ENCODE results near the gene CHAF1B. TPM values are rescaled to one million over a fixed set of nuclear protein-coding genes. Genes with fewer than 3 reads are reported as not detected.

CHAF1B gene
- total RNA-seq, 2 donors from 2014 or later = 2.4 to 5.7 TPM

GRCh38 chr21:36437745-36438128, 52.5 kb downstream of the CHAF1B start:
- DNase-seq (no peak), ATAC-seq (no peak)
- H3K9me3 ChIP-seq (ENCODE audit: control insufficient read depth, low read length, poor library complexity, severe bottlenecking) = no peaks in the 10 kb centered on the region
- Mint-ChIP-seq H3K4me3 (no peak overlapping the region), H3K36me3 (ENCODE audit: low read depth) (no peaks in the 10 kb centered on the region), H3K27ac (no peak overlapping the region), H3K4me1 (no peaks in the 10 kb centered on the region), H3K27me3 (peaks cover 23% of the 10 kb centered on the region)

- H3K4me1 Mint-ChIP-seq = no peaks in the 10 kb centered on the region
- H3K4me3 Mint-ChIP-seq = no peak overlapping the region
- DNase-seq = no peak
- H3K9me3 ChIP-seq (ENCODE audit: control insufficient read depth, low read length, poor library complexity, severe bottlenecking) = no peaks in the 10 kb centered on the region
- no peaks in the 10 kb centered on the region for H3K36me3 Mint-ChIP-seq (ENCODE audit: low read depth)
- no peak for ATAC-seq
- no peak overlapping the region for H3K27ac Mint-ChIP-seq
- H3K27me3 Mint-ChIP-seq = peaks cover 6% of the 10 kb centered on the region
Observed at GRCh38 chr21:36441715-36442114, 56.5 kb downstream of the CHAF1B start.

- ATAC-seq (no peak), DNase-seq (no peak)
- H3K36me3 Mint-ChIP-seq (ENCODE audit: low read depth) = no peaks in the 10 kb centered on the region
- H3K4me3 Mint-ChIP-seq = no peak overlapping the region
- no peak overlapping the region for H3K27ac Mint-ChIP-seq
- H3K4me1 Mint-ChIP-seq = no peaks in the 10 kb centered on the region
- H3K27me3 Mint-ChIP-seq = peaks cover 11% of the 10 kb centered on the region
- H3K9me3 ChIP-seq (ENCODE audit: control insufficient read depth, low read length, poor library complexity, severe bottlenecking) = no peaks in the 10 kb centered on the region
Observed at GRCh38 chr21:36446301-36446700, 61.1 kb downstream of the CHAF1B start.

GRCh38 chr21:36450511-36450910, 65.3 kb downstream of the CHAF1B start:
- ATAC-seq (no peak), DNase-seq (no peak)
- H3K4me3 Mint-ChIP-seq = no peak overlapping the region
- H3K9me3 ChIP-seq (ENCODE audit: control insufficient read depth, low read length, poor library complexity, severe bottlenecking) = no peaks in the 10 kb centered on the region
- H3K27ac Mint-ChIP-seq = no peak overlapping the region
- H3K4me1 Mint-ChIP-seq = no peaks in the 10 kb centered on the region
- H3K27me3 Mint-ChIP-seq = peaks cover 21% of the 10 kb centered on the region
- H3K36me3 Mint-ChIP-seq (ENCODE audit: low read depth) = no peaks in the 10 kb centered on the region

- H3K27me3 Mint-ChIP-seq = peaks cover 24% of the 10 kb centered on the region
Observed at GRCh38 chr21:36451506-36451905, 66.3 kb downstream of the CHAF1B start.

GRCh38 chr21:36452281-36452825, 67.2 kb downstream of the CHAF1B start:
- Mint-ChIP-seq H3K27me3 (peaks cover 22% of the 10 kb centered on the region), H3K4me3 (no peak overlapping the region), H3K36me3 (ENCODE audit: low read depth) (no peaks in the 10 kb centered on the region), H3K4me1 (no peaks in the 10 kb centered on the region), H3K27ac (no peak overlapping the region)
- DNase-seq (no peak), ATAC-seq (no peak)
- no peaks in the 10 kb centered on the region for H3K9me3 ChIP-seq (ENCODE audit: control insufficient read depth, low read length, poor library complexity, severe bottlenecking)

More at GRCh38 chr21:36451506-36451905, 66.3 kb downstream of the CHAF1B start:
- ATAC-seq (no peak), DNase-seq (no peak)
- H3K36me3 Mint-ChIP-seq (ENCODE audit: low read depth) = no peaks in the 10 kb centered on the region
- H3K27ac Mint-ChIP-seq = no peak overlapping the region
- H3K4me3 Mint-ChIP-seq = no peak overlapping the region
- H3K9me3 ChIP-seq (ENCODE audit: control insufficient read depth, low read length, poor library complexity, severe bottlenecking) = no peaks in the 10 kb centered on the region
- no peaks in the 10 kb centered on the region for H3K4me1 Mint-ChIP-seq

- no peaks in the 10 kb centered on the region for H3K36me3 Mint-ChIP-seq (ENCODE audit: low read depth)
- no peaks in the 10 kb centered on the region for H3K9me3 ChIP-seq (ENCODE audit: control insufficient read depth, low read length, poor library complexity, severe bottlenecking)
- no peak overlapping the region for H3K27ac Mint-ChIP-seq
- DNase-seq = no peak
- ATAC-seq = no peak
- H3K4me1 Mint-ChIP-seq = no peaks in the 10 kb centered on the region
- H3K27me3 Mint-ChIP-seq = peaks cover 17% of the 10 kb centered on the region
- no peak overlapping the region for H3K4me3 Mint-ChIP-seq
Observed at GRCh38 chr21:36454093-36454531, 68.9 kb downstream of the CHAF1B start.

GRCh38 chr21:36454706-36455105, 69.5 kb downstream of the CHAF1B start:
- no peak overlapping the region for H3K27ac Mint-ChIP-seq
- H3K36me3 Mint-ChIP-seq (ENCODE audit: low read depth) = no peaks in the 10 kb centered on the region

GRCh38 chr21:36456729-36457414, 71.7 kb downstream of the CHAF1B start:
- H3K4me1 Mint-ChIP-seq = no peaks in the 10 kb centered on the region
- no peak overlapping the region for H3K4me3 Mint-ChIP-seq
- DNase-seq (no peak), ATAC-seq (no peak)
- no peaks in the 10 kb centered on the region for H3K36me3 Mint-ChIP-seq (ENCODE audit: low read depth)
- H3K9me3 ChIP-seq (ENCODE audit: control insufficient read depth, low read length, poor library complexity, severe bottlenecking) = no peaks in the 10 kb centered on the region
- no peak overlapping the region for H3K27ac Mint-ChIP-seq
- H3K27me3 Mint-ChIP-seq = peaks cover 29% of the 10 kb centered on the region

More at GRCh38 chr21:36454706-36455105, 69.5 kb downstream of the CHAF1B start:
- no peak for DNase-seq
- H3K9me3 ChIP-seq (ENCODE audit: control insufficient read depth, low read length, poor library complexity, severe bottlenecking) = no peaks in the 10 kb centered on the region
- no peak for ATAC-seq
- H3K4me1 Mint-ChIP-seq = no peaks in the 10 kb centered on the region
- H3K27me3 Mint-ChIP-seq = peaks cover 17% of the 10 kb centered on the region
- no peak overlapping the region for H3K4me3 Mint-ChIP-seq

GRCh38 chr21:36459098-36459497, 73.9 kb downstream of the CHAF1B start:
- Mint-ChIP-seq H3K27ac (no peak overlapping the region), H3K4me3 (no peak overlapping the region), H3K4me1 (peaks cover 2% of the 10 kb centered on the region), H3K36me3 (ENCODE audit: low read depth) (no peaks in the 10 kb centered on the region), H3K27me3 (peaks cover 37% of the 10 kb centered on the region)
- ATAC-seq (no peak), DNase-seq (no peak)
- no peaks in the 10 kb centered on the region for H3K9me3 ChIP-seq (ENCODE audit: control insufficient read depth, low read length, poor library complexity, severe bottlenecking)

- no peak for ATAC-seq
- peaks cover 2% of the 10 kb centered on the region for H3K4me1 Mint-ChIP-seq
Observed at GRCh38 chr21:36460866-36461265, 75.7 kb downstream of the CHAF1B start.

GRCh38 chr21:36461277-36461917, 76.2 kb downstream of the CHAF1B start:
- ATAC-seq (no peak), DNase-seq (no peak)
- H3K27ac Mint-ChIP-seq = no peak overlapping the region
- H3K36me3 Mint-ChIP-seq (ENCODE audit: low read depth) = no peaks in the 10 kb centered on the region
- no peak overlapping the region for H3K4me3 Mint-ChIP-seq
- H3K4me1 Mint-ChIP-seq = peaks cover 2% of the 10 kb centered on the region
- H3K27me3 Mint-ChIP-seq = peaks cover 46% of the 10 kb centered on the region
- no peaks in the 10 kb centered on the region for H3K9me3 ChIP-seq (ENCODE audit: control insufficient read depth, low read length, poor library complexity, severe bottlenecking)

More at GRCh38 chr21:36460866-36461265, 75.7 kb downstream of the CHAF1B start:
- H3K27ac Mint-ChIP-seq = no peak overlapping the region
- H3K4me3 Mint-ChIP-seq = no peak overlapping the region
- no peaks in the 10 kb centered on the region for H3K36me3 Mint-ChIP-seq (ENCODE audit: low read depth)
- DNase-seq = no peak
- H3K27me3 Mint-ChIP-seq = peaks cover 44% of the 10 kb centered on the region
- no peaks in the 10 kb centered on the region for H3K9me3 ChIP-seq (ENCODE audit: control insufficient read depth, low read length, poor library complexity, severe bottlenecking)

- DNase-seq (no peak), ATAC-seq (no peak)
- peak overlapping the region; percentile 74 for H3K27ac Mint-ChIP-seq
- peaks cover 2% of the 10 kb centered on the region for H3K4me1 Mint-ChIP-seq
- no peak overlapping the region for H3K4me3 Mint-ChIP-seq
- H3K9me3 ChIP-seq (ENCODE audit: control insufficient read depth, low read length, poor library complexity, severe bottlenecking) = no peaks in the 10 kb centered on the region
- H3K36me3 Mint-ChIP-seq (ENCODE audit: low read depth) = no peaks in the 10 kb centered on the region
- H3K27me3 Mint-ChIP-seq = peaks cover 50% of the 10 kb centered on the region
Observed at GRCh38 chr21:36461918-36462486, 76.8 kb downstream of the CHAF1B start.
